ENCODE data around the gene WBP2. TPM values are rescaled to one million over a fixed set of nuclear protein-coding genes. Genes with fewer than 3 reads are reported as not detected.

The WBP2 gene
- total RNA-seq (100 to 1,000 TPM in 3 of 5 experiments, 10 to 100 TPM in 2; 87.7 to 159 (median 112) TPM), polyA plus RNA-seq (10 to 100 TPM; 84.8 to 99.4 TPM), total RNA-seq (80.0 reads per million, percentile 80 among the genes with 10 or more reads in this experiment)

DNA sequence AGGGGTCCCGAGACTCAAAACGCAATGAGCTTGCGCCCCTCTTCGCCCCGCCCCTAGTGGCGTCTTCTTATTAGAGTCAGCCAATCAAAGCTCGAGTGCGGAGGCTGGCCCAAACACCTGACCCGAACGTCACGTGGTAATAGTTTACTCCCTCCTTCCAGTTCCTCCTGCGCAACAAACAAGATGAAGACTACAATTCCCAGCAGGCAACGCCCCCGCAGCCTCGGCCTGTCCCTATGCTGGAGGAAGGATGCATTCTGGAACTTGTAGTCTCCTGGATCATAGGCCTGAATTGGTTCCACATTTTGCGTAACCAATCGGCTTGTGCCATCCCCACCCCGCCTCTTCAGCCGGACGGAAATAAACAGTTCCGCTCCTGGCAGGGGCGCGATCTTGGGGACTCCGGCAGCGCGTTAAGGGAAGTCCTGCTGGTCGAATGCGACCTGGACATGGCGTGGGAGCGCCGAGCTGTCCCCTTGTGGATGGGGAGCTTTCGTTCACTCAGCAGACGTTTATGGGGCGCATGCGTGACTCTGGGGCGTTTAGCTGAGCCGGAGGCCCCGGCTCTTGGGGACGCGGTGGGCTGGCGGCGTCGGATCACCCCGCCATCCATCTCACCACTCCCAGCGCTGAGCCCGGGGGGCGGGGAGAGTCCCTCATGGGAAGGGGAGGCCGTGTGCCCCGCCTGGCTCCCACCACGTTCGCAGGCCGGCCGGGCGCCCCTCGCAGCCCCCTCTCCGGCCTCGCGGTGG is at the start of gene WBP2:
TSS of gene WBP2 (minus strand) at position 26 of the 752 bp plus-strand sequence. CDS start 38 bp downstream, outside the sequence.
- DNase-seq (peak; percentile 82 to 100 (median 98)), ATAC-seq (peak; percentile 94)
- Histone ChIP-seq H3K9me3 (ENCODE audit: control insufficient read depth in 2 of 3, low read length in 3 of 3) (no peaks in the 10 kb centered on the region), H3K27me3 (ENCODE audit: control insufficient read depth in 2 of 2, insufficient read depth in 2 of 2, low read length in 2 of 2) (no peaks in the 10 kb centered on the region), H3K4me1 (ENCODE audit: control insufficient read depth in 2 of 2, insufficient read depth in 2 of 2, low read length in 2 of 2) (peaks cover 19 to 25% of the 10 kb centered on the region in 2 donors), H3K4me3 (ENCODE audit: low read length) (peak within 1 kb of the TSS; percentile 93), H3K27ac (ENCODE audit: low read depth, low read length) (peak within 1 kb of the TSS; percentile 88), H3K36me3 (ENCODE audit: control insufficient read depth in 2 of 3, insufficient read depth in 3 of 3, low read length in 3 of 3) (peaks cover 3 to 13% (median 6%) of the 10 kb centered on the region in 3 experiments)
- intact Hi-C loops (cut with micrococcal nuclease): loop anchor here (1.0 to 5.0 kb wide), 17 partner anchors 12 to 871 kb away; partner anchors contain the start of genes TRIM65 (in 2 of the 2), UNK (in 2 of the 2), ACOX1 (in 1 of the 2) and FBF1 (in 1 of the 2)
- Mint-ChIP-seq H3K4me1 (peaks cover 19 to 47% (median 39%) of the 10 kb centered on the region in 7 donors), H3K27ac (peak within 1 kb of the TSS in 6 of 9 donors; percentile 84 to 95 (median 90)), H3K27me3 (no peaks in the 10 kb centered on the region), H3K9me3 (no peaks in the 10 kb centered on the region), H3K4me3 (peak within 1 kb of the TSS in 2 of 10 donors; percentile 89 to 92), H3K36me3 (peaks cover 0 to 8% (median 0%) of the 10 kb centered on the region in 5 donors)
- CTCF ChIA-PET: interaction anchor here (0.7 to 4.3 kb wide), 17 partner anchors 9 to 189 kb away, joined by 3 to 21 read pairs (median 5); partner anchors contain the start of genes RECQL5, SAP30BP, TRIM65 and UNC13D
- POLR2A ChIA-PET: interaction anchor here (0.6 to 16.6 kb wide), 35 partner anchors 12 to 608 kb away, joined by 3 to 354 read pairs (median 5); partner anchors contain the start of genes EXOC7, FBF1, GALK1 and LLGL2

DNA sequence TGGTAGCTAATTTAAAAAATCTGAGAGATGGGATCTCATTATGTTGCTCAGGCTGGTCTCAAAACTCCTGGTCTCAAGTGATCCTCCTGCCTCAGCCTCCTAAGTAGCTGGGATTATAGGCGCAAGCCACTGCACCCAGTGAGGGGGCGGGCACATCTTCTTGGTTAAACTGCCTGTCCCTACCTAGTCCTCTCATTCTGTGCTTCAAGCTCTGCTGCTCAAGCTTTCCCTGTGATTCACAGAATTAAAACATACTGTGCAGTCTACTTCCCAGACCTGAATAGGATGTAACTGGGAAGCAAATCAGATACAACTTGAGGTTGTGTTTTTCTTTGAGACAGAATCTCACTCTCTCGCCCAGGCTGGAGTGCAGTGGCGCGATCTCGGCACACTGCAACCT is 47.3 kb upstream of the WBP2 start:
- no peaks in the 10 kb centered on the region for H3K27me3 Mint-ChIP-seq
- peaks cover 0 to 7% (median 0%) of the 10 kb centered on the region in 11 donors for H3K9me3 Mint-ChIP-seq
- Histone ChIP-seq H3K27ac (ENCODE audit: low read depth, low read length) (no peak overlapping the region), H3K27me3 (ENCODE audit: control insufficient read depth in 2 of 2, insufficient read depth in 2 of 2, low read length in 2 of 2) (no peaks in the 10 kb centered on the region), H3K36me3 (ENCODE audit: control insufficient read depth in 2 of 3, insufficient read depth in 3 of 3, low read length in 3 of 3) (peaks cover 0 to 49% (median 9%) of the 10 kb centered on the region in 3 experiments), H3K9me3 (ENCODE audit: control insufficient read depth in 2 of 3, low read length in 3 of 3) (no peaks in the 10 kb centered on the region), H3K4me1 (ENCODE audit: control insufficient read depth in 2 of 2, insufficient read depth in 2 of 2, low read length in 2 of 2) (peaks cover 0 to 5% of the 10 kb centered on the region in 2 donors), H3K4me3 (ENCODE audit: low read length) (no peak overlapping the region)
- intact Hi-C loops (cut with micrococcal nuclease): no loop called here
- H3K4me3 Mint-ChIP-seq: no peak overlapping the region
- peaks cover 3 to 22% (median 11%) of the 10 kb centered on the region in 7 donors for H3K4me1 Mint-ChIP-seq
- ChIA-PET CTCF (interaction anchor here (1.2 to 5.4 kb wide), 3 partner anchors 13 to 111 kb away, joined by 3 to 33 read pairs (median 3); no protein-coding TSS in a partner anchor), POLR2A (interaction anchor here (0.8 to 4.2 kb wide), 5 partner anchors 9 to 117 kb away, joined by 3 to 40 read pairs (median 3); partner anchors contain the start of genes UNK and WBP2)
- no peak for DNase-seq
- H3K27ac Mint-ChIP-seq: no peak overlapping the region
- ATAC-seq: no peak
- H3K36me3 Mint-ChIP-seq: peaks cover 0 to 11% (median 0%) of the 10 kb centered on the region in 5 donors

DNA sequence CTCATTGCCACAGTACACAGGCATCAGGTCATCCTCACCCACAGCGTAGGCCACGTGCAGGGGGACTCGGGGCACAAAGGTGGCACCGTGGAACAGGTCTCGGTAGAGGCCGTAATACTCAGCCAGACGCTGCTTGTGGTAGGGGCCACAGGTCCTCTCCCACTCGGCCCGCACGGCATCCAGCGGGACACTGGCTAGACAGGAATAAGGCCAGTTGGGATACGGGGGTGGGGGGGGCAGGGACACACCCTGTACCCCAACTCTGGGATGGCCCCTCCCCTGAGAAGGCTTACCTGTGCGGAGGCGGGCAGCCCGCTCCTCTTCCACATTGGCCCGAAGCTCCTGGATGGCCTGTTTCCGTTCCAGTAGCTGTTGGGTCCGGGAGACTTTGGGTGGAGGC is 46.6 kb upstream of the WBP2 start:
- intact Hi-C loops (cut with micrococcal nuclease): no loop called here
- POLR2A ChIA-PET: interaction anchor here (0.9 to 2.5 kb wide), 4 partner anchors 8 to 48 kb away, joined by 3 to 8 read pairs (median 4); no protein-coding TSS in a partner anchor
- no peaks in the 10 kb centered on the region for H3K27me3 Mint-ChIP-seq

DNA sequence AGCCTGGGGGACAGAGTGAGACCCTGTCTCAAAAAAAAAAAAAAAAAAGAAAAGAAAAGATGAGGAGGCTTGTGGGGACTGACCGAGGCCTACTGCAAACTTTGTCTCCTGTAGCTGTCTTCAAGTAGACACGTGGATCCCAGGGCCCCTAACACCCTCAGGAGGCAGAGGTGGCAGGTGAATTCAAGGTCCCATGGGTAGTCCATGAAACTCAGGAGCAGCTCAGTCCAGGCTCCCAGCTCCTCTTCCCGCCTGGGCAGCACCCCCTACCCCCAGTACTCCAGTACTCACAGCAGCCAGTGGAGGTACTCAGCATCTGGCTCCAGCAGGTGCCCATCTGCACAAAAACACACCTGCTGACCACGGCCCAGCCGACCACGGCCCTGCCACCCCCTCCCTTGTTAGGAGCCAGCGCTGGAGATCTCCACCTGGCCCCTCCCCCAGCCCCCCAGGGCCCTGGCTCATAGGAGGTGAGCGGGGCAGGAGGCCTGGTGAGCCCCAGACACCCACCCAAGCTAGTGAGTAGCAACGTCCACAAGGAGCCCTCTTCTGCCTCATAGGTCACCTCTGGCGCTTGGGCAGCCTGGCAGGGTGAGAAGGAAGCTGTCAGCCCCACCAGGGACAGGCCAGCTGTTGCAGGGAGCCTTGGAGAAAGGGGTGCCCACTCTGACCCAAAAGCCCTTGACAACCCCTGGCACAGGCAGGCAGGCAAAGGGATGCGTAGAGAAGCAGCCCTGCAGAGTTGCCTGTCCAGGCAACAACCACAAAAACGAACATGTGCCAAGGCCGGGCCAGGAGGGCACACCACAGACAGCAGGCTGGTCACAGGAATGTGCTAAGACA is 45.8 kb upstream of the WBP2 start:
- Histone ChIP-seq H3K9me3 (ENCODE audit: control insufficient read depth in 2 of 3, low read length in 3 of 3) (no peaks in the 10 kb centered on the region), H3K4me1 (ENCODE audit: control insufficient read depth in 2 of 2, insufficient read depth in 2 of 2, low read length in 2 of 2) (peaks cover 0 to 5% of the 10 kb centered on the region in 2 donors), H3K4me3 (ENCODE audit: low read length) (no peak overlapping the region), H3K36me3 (ENCODE audit: control insufficient read depth in 2 of 3, insufficient read depth in 3 of 3, low read length in 3 of 3) (peaks cover 0 to 49% (median 9%) of the 10 kb centered on the region in 3 experiments), H3K27me3 (ENCODE audit: control insufficient read depth in 2 of 2, insufficient read depth in 2 of 2, low read length in 2 of 2) (no peaks in the 10 kb centered on the region), H3K27ac (ENCODE audit: low read depth, low read length) (no peak overlapping the region)
- Mint-ChIP-seq H3K4me3 (no peak overlapping the region), H3K27me3 (no peaks in the 10 kb centered on the region), H3K4me1 (peaks cover under 1 to 20% (median 10%) of the 10 kb centered on the region in 7 donors), H3K36me3 (peaks cover 0 to 11% (median 0%) of the 10 kb centered on the region in 5 donors), H3K27ac (no peak overlapping the region), H3K9me3 (peaks cover 0 to 3% (median 0%) of the 10 kb centered on the region in 11 donors)
- ATAC-seq (no peak), DNase-seq (no peak)
- ChIA-PET POLR2A (interaction anchor here (0.6 to 2.5 kb wide), 10 partner anchors 9 to 431 kb away, joined by 3 to 8 read pairs (median 4); partner anchors contain the start of gene WBP2), CTCF (no interaction called here)
- intact Hi-C loops (cut with micrococcal nuclease): no loop called here

More for the DNA sequence above, 46.6 kb upstream of the WBP2 start:
- CTCF ChIA-PET: interaction anchor here (1.2 kb wide), 1 partner anchor 112 kb away, joined by 3 read pairs; no protein-coding TSS in a partner anchor
- DNase-seq (no peak), ATAC-seq (no peak)
- peaks cover 4 to 24% (median 11%) of the 10 kb centered on the region in 7 donors for H3K4me1 Mint-ChIP-seq
- H3K4me3 Mint-ChIP-seq: no peak overlapping the region
- H3K36me3 Mint-ChIP-seq: peaks cover 0 to 11% (median 0%) of the 10 kb centered on the region in 5 donors
- Histone ChIP-seq H3K9me3 (ENCODE audit: control insufficient read depth in 2 of 3, low read length in 3 of 3) (no peaks in the 10 kb centered on the region), H3K36me3 (ENCODE audit: control insufficient read depth in 2 of 3, insufficient read depth in 3 of 3, low read length in 3 of 3) (peaks cover 0 to 49% (median 9%) of the 10 kb centered on the region in 3 experiments), H3K27ac (ENCODE audit: low read depth, low read length) (no peak overlapping the region), H3K4me3 (ENCODE audit: low read length) (no peak overlapping the region), H3K4me1 (ENCODE audit: control insufficient read depth in 2 of 2, insufficient read depth in 2 of 2, low read length in 2 of 2) (peaks cover 0 to 5% of the 10 kb centered on the region in 2 donors), H3K27me3 (ENCODE audit: control insufficient read depth in 2 of 2, insufficient read depth in 2 of 2, low read length in 2 of 2) (no peaks in the 10 kb centered on the region)
- H3K9me3 Mint-ChIP-seq: peaks cover 0 to 7% (median 0%) of the 10 kb centered on the region in 11 donors
- H3K27ac Mint-ChIP-seq: peak overlapping the region in 1 of 9 donors; percentile 72

DNA sequence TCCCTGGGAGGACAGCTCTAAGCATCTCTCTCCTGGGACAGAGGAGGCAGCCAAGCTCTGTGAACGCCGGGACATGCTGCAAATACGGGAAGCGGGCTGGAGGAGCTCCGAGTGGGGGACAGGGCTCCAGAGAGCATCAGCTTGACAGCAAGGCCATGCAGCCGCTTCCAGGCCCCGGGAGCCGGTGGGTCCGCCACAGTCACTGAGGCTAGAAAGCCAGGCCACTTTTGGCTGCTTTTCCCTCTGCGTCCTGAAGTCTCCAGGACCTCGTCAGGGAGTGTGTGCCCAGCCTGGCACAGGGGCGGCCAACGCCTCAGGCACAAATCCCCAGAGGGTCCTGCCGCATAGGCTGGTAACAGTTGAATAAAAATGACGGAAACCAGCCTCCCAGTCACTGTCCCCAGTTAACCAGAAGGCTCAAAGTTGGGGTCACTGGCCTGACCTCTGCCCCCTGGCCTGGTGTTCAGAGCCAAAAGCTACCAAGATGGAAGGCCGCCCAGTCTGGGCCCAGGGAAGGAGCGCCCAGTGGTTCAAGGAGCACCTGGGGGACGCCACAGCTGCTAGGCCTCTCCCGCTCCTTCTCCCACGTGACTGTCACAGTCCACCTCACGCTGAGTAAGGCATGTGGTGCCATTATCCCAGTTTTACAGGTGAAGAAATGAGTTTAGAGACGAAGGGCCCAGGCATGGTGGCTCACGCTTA is 44.8 kb upstream of the WBP2 start:
- H3K9me3 ChIP-seq (ENCODE audit: control insufficient read depth in 2 of 3, low read length in 3 of 3): no peaks in the 10 kb centered on the region
- Mint-ChIP-seq H3K4me1 (peaks cover 10 to 23% (median 20%) of the 10 kb centered on the region in 7 donors), H3K36me3 (peaks cover 0 to 11% (median 0%) of the 10 kb centered on the region in 5 donors), H3K27ac (no peak overlapping the region), H3K9me3 (peaks cover 0 to 3% (median 0%) of the 10 kb centered on the region in 11 donors), H3K27me3 (no peaks in the 10 kb centered on the region), H3K4me3 (no peak overlapping the region)
- intact Hi-C loops (cut with micrococcal nuclease): no loop called here
- ChIA-PET CTCF (interaction anchor here (1.2 to 1.7 kb wide), 2 partner anchors 21 to 45 kb away, joined by 3 to 8 read pairs; partner anchors contain the start of genes TRIM47 and WBP2), POLR2A (interaction anchor here (0.6 to 7.1 kb wide), 11 partner anchors 10 to 432 kb away, joined by 3 to 106 read pairs (median 4); partner anchors contain the start of genes TRIM47, UNC13D and WBP2)
- ATAC-seq (no peak), DNase-seq (no peak)
- no peaks in the 10 kb centered on the region for H3K27me3 ChIP-seq (ENCODE audit: control insufficient read depth in 2 of 2, insufficient read depth in 2 of 2, low read length in 2 of 2)
- H3K4me3 ChIP-seq (ENCODE audit: low read length): no peak overlapping the region
- peaks cover 0 to 49% (median 9%) of the 10 kb centered on the region in 3 experiments for H3K36me3 ChIP-seq (ENCODE audit: control insufficient read depth in 2 of 3, insufficient read depth in 3 of 3, low read length in 3 of 3)
- H3K4me1 ChIP-seq (ENCODE audit: control insufficient read depth in 2 of 2, insufficient read depth in 2 of 2, low read length in 2 of 2): peaks cover 8 to 15% of the 10 kb centered on the region in 2 donors
- H3K27ac ChIP-seq (ENCODE audit: low read depth, low read length): no peak overlapping the region

Measured in naive thymus-derived CD4-positive, alpha-beta T cell (primary cell).